Suprapubic skin (tissue), 4 donors: ENCODE data around the gene EYA2. TPM values are rescaled to one million over a fixed set of nuclear protein-coding genes. Genes with fewer than 3 reads are reported as not detected.

Experiments
- DNase-seq, 2 donors: peaks; one replicate each; pipeline ENCODE4 v3.0.0-alpha.2; 2019; ENCODE audit warnings: low spot score in 2 of 2
- H3K27ac ChIP-seq: fragments of 200-600 bp; sonication (generic); one replicate; pipeline ENCODE4 v1.5.1; 2019
- H3K27me3 ChIP-seq: fragments of 200-600 bp; sonication (generic); one replicate; pipeline ENCODE4 v1.5.1; 2019
- H3K36me3 ChIP-seq: fragments of 200-600 bp; sonication (generic); one replicate; pipeline ENCODE4 v1.5.1; 2019
- H3K4me1 ChIP-seq: fragments of 200-600 bp; sonication (generic); one replicate; pipeline ENCODE4 v1.5.1; 2019
- H3K4me3 ChIP-seq: fragments of 200-600 bp; sonication (generic); one replicate; pipeline ENCODE4 v1.5.1; 2019; ENCODE audit warnings: mild to moderate bottlenecking
- H3K9me3 ChIP-seq: fragments of 200-600 bp; sonication (generic); one replicate; pipeline ENCODE4 v1.5.1; 2019
- CTCF ChIP-seq, 2 donors: fragments of 200-600 bp in 1 of 2; fragments of 450-650 bp in 1 of 2; sonication (generic) in 1 of 2; IDR thresholded peaks; one replicate each; pipeline ENCODE4 v1.5.1; 2016 to 2019; ENCODE audit warnings: antibody characterized with exemption in 2 of 2, mild to moderate bottlenecking in 1 of 2, moderate library complexity in 1 of 2
- EP300 ChIP-seq: sonication (generic); formaldehyde crosslinking; IDR thresholded peaks from one replicate; pipeline ENCODE4 v1.6.1; 2017; ENCODE audit warnings: antibody characterized with exemption
- POLR2A ChIP-seq, 2 donors: fragments of 450-650 bp; IDR thresholded peaks; one replicate each; pipeline ENCODE4 v1.6.1; 2017; ENCODE audit warnings: antibody characterized with exemption in 2 of 2, mild to moderate bottlenecking in 2 of 2, moderate library complexity in 2 of 2
- POLR2AphosphoS5 ChIP-seq, 3 donors: sonication (generic); formaldehyde crosslinking; IDR thresholded peaks; one replicate each; pipeline ENCODE4 v1.6.1; 2017; ENCODE audit warnings: antibody characterized with exemption in 3 of 3
- WGBS: methylation state at CpG from one replicate; pipeline ENCODE4 v1.1.5; 2018; 5-methylcytosine and 5-hydroxymethylcytosine counted together
- total RNA-seq, 4 donors: library from RNA; depleted of rRNA; stranded (reverse); fragments of >200 nt; gene quantifications; one replicate each; pipeline ENCODE4 v1.1.0, GENCODE V29; 2016

The EYA2 gene
- total RNA-seq, 4 donors from 2014 or later, result 2.3 to 4.0 (median 3.3) TPM

- Histone ChIP-seq H3K27ac (no peak overlapping the region), H3K4me1 (no peaks in the 10 kb centered on the region), H3K9me3 (no peaks in the 10 kb centered on the region), H3K27me3 (no peaks in the 10 kb centered on the region), H3K4me3 (no peak overlapping the region), H3K36me3 (no peaks in the 10 kb centered on the region)
- WGBS, result 81% methylated on average over 1 of the region's 1 CpG
- no peak for TF ChIP-seq CTCF (IDR thresholded peaks at IDR 0.05)
- no peak for TF ChIP-seq EP300
- TF ChIP-seq POLR2A (IDR thresholded peaks at IDR 0.05), result no peak
- no peak for TF ChIP-seq POLR2AphosphoS5 (IDR thresholded peaks at IDR 0.05)
- DNase-seq, result no peak
These were observed 185.7 kb downstream of the EYA2 start for GRCh38 chr20:47080365-47080764.

- Histone ChIP-seq H3K4me3 (no peak overlapping the region), H3K9me3 (no peaks in the 10 kb centered on the region), H3K27ac (no peak overlapping the region), H3K36me3 (no peaks in the 10 kb centered on the region), H3K27me3 (no peaks in the 10 kb centered on the region), H3K4me1 (no peaks in the 10 kb centered on the region)
- WGBS, result 61% methylated on average over 6 of the region's 6 CpGs
- TF ChIP-seq POLR2A (IDR thresholded peaks at IDR 0.05), result no peak
- no peak for TF ChIP-seq CTCF (IDR thresholded peaks at IDR 0.05)
- TF ChIP-seq POLR2AphosphoS5 (IDR thresholded peaks at IDR 0.05), result no peak
- TF ChIP-seq EP300, result no peak
- no peak for DNase-seq
These were observed 191.7 kb downstream of the EYA2 start for GRCh38 chr20:47086316-47086715.

- H3K9me3 ChIP-seq, result no peaks in the 10 kb centered on the region
- 88% methylated on average over 7 of the region's 7 CpGs for whole genome bisulfite sequencing
- H3K4me3 ChIP-seq, result no peak overlapping the region
- no peaks in the 10 kb centered on the region for H3K36me3 ChIP-seq
- no peak overlapping the region for H3K27ac ChIP-seq
- DNase-seq, result no peak
- H3K27me3 ChIP-seq, result no peaks in the 10 kb centered on the region
- no peak for TF ChIP-seq EP300
- TF ChIP-seq POLR2A (IDR thresholded peaks at IDR 0.05), result no peak
- no peak for TF ChIP-seq CTCF (IDR thresholded peaks at IDR 0.05)
- TF ChIP-seq POLR2AphosphoS5 (IDR thresholded peaks at IDR 0.05), result no peak
- H3K4me1 ChIP-seq, result no peaks in the 10 kb centered on the region
These were observed 193.7 kb downstream of the EYA2 start for GRCh38 chr20:47088335-47088734.

GRCh38 chr20:47089151-47089550 is 194.5 kb downstream of the EYA2 start:
- no peak for TF ChIP-seq CTCF (IDR thresholded peaks at IDR 0.05)
- TF ChIP-seq POLR2AphosphoS5 (IDR thresholded peaks at IDR 0.05), result no peak
- TF ChIP-seq EP300, result no peak
- no peak for TF ChIP-seq POLR2A (IDR thresholded peaks at IDR 0.05)
- H3K27me3 ChIP-seq, result no peaks in the 10 kb centered on the region
- no peak for DNase-seq
- H3K4me1 ChIP-seq, result no peaks in the 10 kb centered on the region
- H3K27ac ChIP-seq, result no peak overlapping the region
- H3K4me3 ChIP-seq, result no peak overlapping the region
- H3K9me3 ChIP-seq, result no peaks in the 10 kb centered on the region
- 92% methylated on average over 15 of the region's 15 CpGs for WGBS
- H3K36me3 ChIP-seq, result no peaks in the 10 kb centered on the region

GRCh38 chr20:47090835-47091234 is 196.2 kb downstream of the EYA2 start:
- no peak overlapping the region for H3K27ac ChIP-seq
- WGBS, result 90% methylated on average over 5 of the region's 5 CpGs
- TF ChIP-seq POLR2AphosphoS5 (IDR thresholded peaks at IDR 0.05) (no peak), POLR2A (IDR thresholded peaks at IDR 0.05) (no peak), EP300 (no peak), CTCF (IDR thresholded peaks at IDR 0.05) (no peak)
- no peak for DNase-seq
- H3K4me3 ChIP-seq, result no peak overlapping the region
- H3K27me3 ChIP-seq, result no peaks in the 10 kb centered on the region
- H3K36me3 ChIP-seq, result no peaks in the 10 kb centered on the region
- H3K4me1 ChIP-seq, result no peaks in the 10 kb centered on the region
- H3K9me3 ChIP-seq, result no peaks in the 10 kb centered on the region
